ENCODE data around the gene F13A1.

Gene F13A1

DNA sequence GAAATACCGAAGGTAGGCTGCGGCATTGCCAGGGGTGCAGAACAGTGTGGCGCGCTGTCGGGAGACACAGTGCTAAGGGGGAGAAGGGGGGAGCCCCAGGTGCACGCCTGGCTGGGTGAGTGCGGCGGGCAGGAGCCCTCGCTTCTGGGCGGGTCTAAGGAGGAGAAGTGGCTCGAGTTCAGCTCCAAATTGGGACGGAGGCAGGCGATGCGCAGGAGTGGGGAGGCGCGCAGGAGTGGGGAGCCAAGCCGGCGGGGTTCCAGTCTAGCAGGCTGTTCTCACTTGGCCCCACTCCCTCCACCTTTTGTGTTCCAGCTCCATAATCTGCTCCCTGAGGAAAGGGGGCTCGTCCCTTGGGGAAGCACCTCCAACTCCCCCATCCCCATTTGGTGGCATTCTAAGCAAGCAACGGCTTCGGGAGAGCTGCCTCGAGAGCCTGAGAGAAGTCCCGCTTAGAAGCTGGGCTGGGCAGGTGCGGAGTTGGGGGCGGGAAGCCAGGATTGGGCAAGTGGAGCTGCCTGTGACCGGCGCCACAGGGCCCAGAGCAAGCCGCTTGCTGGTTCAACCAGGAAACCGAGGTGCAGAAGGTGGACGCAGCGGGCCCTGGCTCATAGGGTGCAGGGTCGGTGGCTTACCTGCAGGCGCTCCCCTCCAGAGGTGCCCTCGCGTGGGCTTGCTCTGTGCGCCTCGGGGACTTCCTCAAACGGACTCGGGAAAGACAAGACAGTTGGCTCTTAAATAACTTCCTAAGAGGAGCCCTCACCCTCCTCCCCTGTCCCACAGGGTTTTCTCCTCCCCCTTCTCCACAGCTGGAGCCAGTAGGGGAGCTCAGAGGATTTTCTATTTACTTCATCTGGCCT is at the start of gene F13A1:
F13A1 (minus strand) TSS at position 711 of the 860 bp plus-strand sequence. CDS start 1,998 bp downstream, outside the sequence.
- no peak for DNase-seq (ENCODE audit: low read depth, low spot score)
- no peak for TF ChIP-seq EZH2 (IDR thresholded peaks at IDR 0.05)
- TF ChIP-seq FOXP2 (optimal IDR thresholded peaks at IDR 0.05; ENCODE audit: control extremely low read depth, extremely low read length, insufficient read depth): no peak
- TF ChIP-seq POLR2AphosphoS5 (IDR thresholded peaks at IDR 0.05; ENCODE audit: borderline replicate concordance, low read depth, low read length): no peak
- Histone ChIP-seq H3K36me3 (ENCODE audit: insufficient read depth, low read length) (no peaks in the 10 kb centered on the region), H3K9me3 (ENCODE audit: low read depth, low read length) (no peaks in the 10 kb centered on the region), H3K4me3 (no peak within 1 kb of the TSS), H3K9ac (ENCODE audit: insufficient read length) (no peak within 1 kb of the TSS), H3K27ac (no peak within 1 kb of the TSS)

DNA sequence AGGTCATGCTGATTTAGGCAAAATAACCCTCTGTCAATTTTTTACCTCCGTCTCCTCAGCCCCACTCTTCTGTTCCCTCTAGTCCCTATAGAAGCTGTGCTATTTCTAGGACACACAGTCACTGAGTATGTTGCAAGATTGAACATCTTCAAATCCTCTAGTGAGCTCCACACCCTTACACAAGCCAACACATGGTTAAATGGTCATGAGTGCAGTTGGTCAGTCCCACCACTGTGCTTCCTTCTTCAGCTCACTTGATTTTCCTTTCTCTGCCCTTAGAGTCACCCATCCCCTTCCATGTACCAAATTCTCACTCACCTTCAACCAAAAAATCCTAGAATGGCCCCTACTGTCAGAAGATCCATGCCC is 48.2 kb upstream of the F13A1 start:
- H3K4me3 ChIP-seq: no peak overlapping the region
- no peak overlapping the region for H3K9ac ChIP-seq (ENCODE audit: insufficient read length)
- no peaks in the 10 kb centered on the region for H3K36me3 ChIP-seq (ENCODE audit: insufficient read depth, low read length)
- no peak for TF ChIP-seq FOXP2 (optimal IDR thresholded peaks at IDR 0.05; ENCODE audit: control extremely low read depth, extremely low read length, insufficient read depth)
- TF ChIP-seq EZH2 (IDR thresholded peaks at IDR 0.05): no peak
- no peak for TF ChIP-seq POLR2AphosphoS5 (IDR thresholded peaks at IDR 0.05; ENCODE audit: borderline replicate concordance, low read depth, low read length)
- DNase-seq (ENCODE audit: low read depth, low spot score): no peak
- no peaks in the 10 kb centered on the region for H3K9me3 ChIP-seq (ENCODE audit: low read depth, low read length)
- no peak overlapping the region for H3K27ac ChIP-seq

DNA sequence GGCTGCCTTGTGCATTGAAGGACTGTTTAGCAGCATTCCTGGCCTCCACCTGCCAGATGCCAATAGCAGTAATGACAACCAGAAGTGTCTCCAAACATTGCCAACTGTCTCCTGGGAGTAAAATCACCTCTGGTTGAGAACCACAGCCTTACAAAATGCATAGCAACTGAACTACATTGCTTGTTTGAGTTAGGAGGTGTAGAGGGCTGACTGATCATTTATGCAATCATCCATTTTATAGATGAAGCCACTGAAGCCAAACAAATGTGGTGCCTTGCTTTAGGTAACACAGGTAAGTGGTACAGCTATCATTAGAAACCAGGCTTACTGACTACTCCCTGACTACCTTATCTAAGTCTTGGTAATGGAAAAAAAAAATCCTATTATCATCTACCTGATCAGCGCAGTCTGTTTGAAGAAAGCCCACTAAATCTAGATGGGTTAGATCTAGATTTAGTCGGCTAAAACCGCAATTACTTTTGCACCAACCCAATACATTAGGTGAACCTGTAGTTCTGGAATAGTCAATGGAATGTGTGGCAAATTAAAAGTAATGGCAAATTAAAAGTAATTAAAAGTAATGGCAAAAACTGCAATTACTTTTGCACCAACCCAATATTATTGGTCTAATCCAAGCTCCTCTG is 47.7 kb upstream of the F13A1 start:
- no peak for TF ChIP-seq POLR2AphosphoS5 (IDR thresholded peaks at IDR 0.05; ENCODE audit: borderline replicate concordance, low read depth, low read length)
- no peak for TF ChIP-seq FOXP2 (optimal IDR thresholded peaks at IDR 0.05; ENCODE audit: control extremely low read depth, extremely low read length, insufficient read depth)
- no peak for TF ChIP-seq EZH2 (IDR thresholded peaks at IDR 0.05)
- H3K4me3 ChIP-seq: no peak overlapping the region
- no peak overlapping the region for H3K27ac ChIP-seq
- no peak overlapping the region for H3K9ac ChIP-seq (ENCODE audit: insufficient read length)
- H3K9me3 ChIP-seq (ENCODE audit: low read depth, low read length): no peaks in the 10 kb centered on the region
- DNase-seq (ENCODE audit: low read depth, low spot score): no peak
- no peaks in the 10 kb centered on the region for H3K36me3 ChIP-seq (ENCODE audit: insufficient read depth, low read length)

DNA sequence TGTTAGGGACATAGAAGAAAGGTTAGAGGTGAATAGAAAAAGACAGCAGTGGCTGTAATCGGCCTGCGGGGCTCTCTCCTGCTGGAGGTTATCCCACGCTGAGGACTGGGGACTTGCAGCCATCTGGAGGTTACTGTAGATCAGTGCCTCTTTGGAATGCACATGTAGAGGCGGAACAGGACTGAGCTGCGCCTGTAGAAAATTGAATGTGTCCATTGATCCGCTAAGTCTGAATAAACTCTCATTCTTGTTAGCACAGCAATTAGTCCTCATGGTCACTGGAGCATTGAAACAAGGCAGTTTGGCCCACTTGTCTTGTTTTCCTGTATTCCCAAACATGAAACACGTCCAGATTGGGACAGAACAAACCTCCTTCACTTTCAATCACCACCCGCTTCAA is 46.3 kb upstream of the F13A1 start:
- no peak for DNase-seq (ENCODE audit: low read depth, low spot score)
- H3K9me3 ChIP-seq (ENCODE audit: low read depth, low read length): no peaks in the 10 kb centered on the region
- TF ChIP-seq EZH2 (IDR thresholded peaks at IDR 0.05): no peak
- no peak for TF ChIP-seq POLR2AphosphoS5 (IDR thresholded peaks at IDR 0.05; ENCODE audit: borderline replicate concordance, low read depth, low read length)
- no peak overlapping the region for H3K4me3 ChIP-seq
- H3K36me3 ChIP-seq (ENCODE audit: insufficient read depth, low read length): no peaks in the 10 kb centered on the region
- no peak overlapping the region for H3K9ac ChIP-seq (ENCODE audit: insufficient read length)
- H3K27ac ChIP-seq: no peak overlapping the region

DNA sequence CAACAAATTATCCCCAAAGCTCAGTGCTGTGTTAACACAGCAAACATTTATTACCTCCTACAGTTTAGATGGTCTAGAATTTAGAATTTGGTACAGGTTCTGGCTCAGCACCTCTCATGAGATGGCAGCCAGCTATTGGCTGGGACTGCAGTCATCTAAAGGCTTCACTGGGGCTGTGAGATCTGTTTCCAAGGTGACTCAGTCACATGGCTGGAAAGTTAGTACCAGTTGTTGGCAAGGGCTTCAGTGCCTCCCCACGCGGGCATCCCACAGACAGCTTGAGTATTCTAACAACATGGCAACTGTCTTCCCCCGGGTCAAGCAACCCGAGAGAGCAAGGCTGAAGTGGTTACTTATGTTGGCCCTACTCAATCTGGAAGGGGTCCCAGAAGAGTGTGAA is 44.8 kb upstream of the F13A1 start:
- TF ChIP-seq FOXP2 (optimal IDR thresholded peaks at IDR 0.05; ENCODE audit: control extremely low read depth, extremely low read length, insufficient read depth) (no peak), EZH2 (IDR thresholded peaks at IDR 0.05) (no peak), POLR2AphosphoS5 (IDR thresholded peaks at IDR 0.05; ENCODE audit: borderline replicate concordance, low read depth, low read length) (no peak)
- DNase-seq (ENCODE audit: low read depth, low spot score): no peak
- no peaks in the 10 kb centered on the region for H3K9me3 ChIP-seq (ENCODE audit: low read depth, low read length)
- H3K9ac ChIP-seq (ENCODE audit: insufficient read length): no peak overlapping the region
- no peak overlapping the region for H3K4me3 ChIP-seq
- H3K36me3 ChIP-seq (ENCODE audit: insufficient read depth, low read length): no peaks in the 10 kb centered on the region
- no peak overlapping the region for H3K27ac ChIP-seq

DNA sequence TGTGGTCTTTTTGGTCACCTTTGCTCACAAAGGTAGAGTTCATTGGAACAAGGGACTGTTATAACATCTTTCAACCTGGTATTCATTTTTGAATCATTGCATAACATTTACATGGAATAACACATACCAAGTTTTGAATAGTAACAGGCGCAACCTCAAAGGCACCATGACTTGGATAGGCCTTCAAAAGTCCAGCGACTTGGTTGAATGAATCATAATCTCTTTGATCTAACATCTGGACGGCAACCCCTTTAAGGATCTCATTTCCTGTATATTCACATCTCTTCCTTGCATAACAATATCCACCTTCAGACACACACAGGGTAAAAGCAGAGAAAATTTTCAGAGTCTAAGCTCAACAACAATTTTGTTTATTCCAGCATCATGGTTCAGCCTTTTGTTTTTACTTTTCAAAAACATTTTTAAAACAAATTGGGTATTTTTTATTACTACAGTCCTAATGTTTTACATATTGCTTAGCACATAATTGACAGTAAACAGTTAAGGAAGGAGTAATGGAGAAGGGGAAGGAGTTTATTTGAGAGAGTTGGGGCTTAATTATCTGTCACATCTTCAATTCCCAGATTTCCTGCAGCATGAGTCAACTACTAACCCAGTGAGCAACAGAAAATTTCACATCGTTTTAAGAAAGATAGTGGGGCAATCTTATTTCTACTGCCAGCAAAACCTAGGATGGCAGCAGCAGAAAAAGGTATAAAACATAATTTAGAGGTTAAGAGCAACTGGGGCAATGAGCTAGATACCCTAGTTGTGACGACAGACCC is 41.8 kb upstream of the F13A1 start:
- Histone ChIP-seq H3K9me3 (ENCODE audit: low read depth, low read length) (no peaks in the 10 kb centered on the region), H3K9ac (ENCODE audit: insufficient read length) (no peak overlapping the region), H3K27ac (no peak overlapping the region), H3K36me3 (ENCODE audit: insufficient read depth, low read length) (no peaks in the 10 kb centered on the region), H3K4me3 (no peak overlapping the region)
- no peak for TF ChIP-seq EZH2 (IDR thresholded peaks at IDR 0.05)
- TF ChIP-seq POLR2AphosphoS5 (IDR thresholded peaks at IDR 0.05; ENCODE audit: borderline replicate concordance, low read depth, low read length): no peak
- no peak for TF ChIP-seq FOXP2 (optimal IDR thresholded peaks at IDR 0.05; ENCODE audit: control extremely low read depth, extremely low read length, insufficient read depth)
- no peak for DNase-seq (ENCODE audit: low read depth, low spot score)

DNA sequence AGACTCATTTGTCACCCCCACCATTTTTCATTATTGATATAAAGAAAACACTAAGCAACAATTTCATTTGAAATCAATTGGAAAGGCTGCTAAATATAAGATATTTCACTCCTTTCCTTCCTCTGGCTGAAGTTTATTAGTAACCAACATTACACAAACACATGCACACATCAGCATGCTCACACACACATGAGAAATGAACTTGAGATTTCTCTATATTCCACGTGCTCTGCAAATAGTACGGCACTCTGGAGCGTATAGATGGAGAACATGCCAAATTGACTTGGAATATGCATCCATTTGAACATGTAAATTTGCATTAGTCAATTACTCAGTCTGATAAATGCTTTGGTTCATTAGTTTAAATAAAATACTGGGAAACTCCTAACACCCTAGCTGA is 37.1 kb upstream of the F13A1 start:
- no peak for TF ChIP-seq FOXP2 (optimal IDR thresholded peaks at IDR 0.05; ENCODE audit: control extremely low read depth, extremely low read length, insufficient read depth)
- no peak for TF ChIP-seq POLR2AphosphoS5 (IDR thresholded peaks at IDR 0.05; ENCODE audit: borderline replicate concordance, low read depth, low read length)
- no peak for TF ChIP-seq EZH2 (IDR thresholded peaks at IDR 0.05)
- H3K9ac ChIP-seq (ENCODE audit: insufficient read length): no peak overlapping the region
- H3K9me3 ChIP-seq (ENCODE audit: low read depth, low read length): no peaks in the 10 kb centered on the region
- no peak for DNase-seq (ENCODE audit: low read depth, low spot score)
- H3K4me3 ChIP-seq: no peak overlapping the region
- no peaks in the 10 kb centered on the region for H3K36me3 ChIP-seq (ENCODE audit: insufficient read depth, low read length)
- H3K27ac ChIP-seq: no peak overlapping the region

DNA sequence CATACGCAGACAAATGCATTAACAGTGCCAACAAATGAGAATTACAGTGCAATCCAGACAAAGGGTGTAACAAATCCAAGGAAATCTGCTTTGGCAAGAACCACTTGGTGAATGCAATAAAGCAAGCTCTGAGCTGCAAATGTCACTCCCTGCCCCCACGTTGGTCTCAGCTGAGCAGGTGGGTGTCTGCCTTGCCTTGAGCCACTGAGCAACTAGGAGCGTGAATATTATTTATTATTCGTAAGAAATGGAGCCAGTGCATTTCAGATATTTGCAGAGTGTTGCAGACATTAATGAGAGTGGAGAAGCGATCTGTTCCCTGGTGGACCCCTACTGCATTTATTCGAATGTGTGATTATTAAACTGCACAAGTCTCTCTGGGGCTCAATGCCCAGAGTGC is 36.6 kb upstream of the F13A1 start:
- no peak overlapping the region for H3K9ac ChIP-seq (ENCODE audit: insufficient read length)
- H3K27ac ChIP-seq: no peak overlapping the region

More for the DNA sequence above, 36.6 kb upstream of the F13A1 start:
- no peak for TF ChIP-seq EZH2 (IDR thresholded peaks at IDR 0.05)
- TF ChIP-seq POLR2AphosphoS5 (IDR thresholded peaks at IDR 0.05; ENCODE audit: borderline replicate concordance, low read depth, low read length): no peak
- Histone ChIP-seq H3K4me3 (no peak overlapping the region), H3K36me3 (ENCODE audit: insufficient read depth, low read length) (no peaks in the 10 kb centered on the region), H3K9me3 (ENCODE audit: low read depth, low read length) (no peaks in the 10 kb centered on the region)
- no peak for DNase-seq (ENCODE audit: low read depth, low spot score)
